SK-N-MC (cell line): Measurements from ENCODE around the gene GJB5.

ENCODE experiments used
- EZH2 ChIP-seq: fragments of 200-600 bp; sonication (generic); IDR thresholded peaks from one replicate; pipeline ENCODE4 v1.6.1; 2017; ENCODE audit warnings: antibody characterized with exemption
- FOXP2 ChIP-seq: optimal IDR thresholded peaks from 2 replicates; pipeline ENCODE3; 2011; ENCODE audit warnings: mild to moderate bottlenecking, moderate library complexity; ENCODE audit not compliant: insufficient read depth; ENCODE audit errors: extremely low read length, control extremely low read depth
- POLR2AphosphoS5 ChIP-seq: IDR thresholded peaks from 2 replicates; pipeline ENCODE4 v1.6.1; 2012; ENCODE audit warnings: mild to moderate bottlenecking, low read depth, low read length, borderline replicate concordance

- no peak for TF ChIP-seq EZH2
- TF ChIP-seq POLR2AphosphoS5 = no peak
- no peak for TF ChIP-seq FOXP2
Measured at GRCh38 chr1:34759503-34760357, 4.9 kb downstream of the GJB5 start, which contains the start of gene GJB4.
